ENCODE measurements around the gene ATP8B4.

- no peak for TF ChIP-seq ZFP30 (CRISPR knock-in tag; IDR thresholded peaks at IDR 0.05)
- no peak for TF ChIP-seq SNAI2 (CRISPR knock-in tag; IDR thresholded peaks at IDR 0.05)
- TF ChIP-seq RARB (CRISPR knock-in tag; IDR thresholded peaks at IDR 0.05) = no peak
- TF ChIP-seq ZNF8 (CRISPR knock-in tag; IDR thresholded peaks at IDR 0.05) = no peak
- no peak for TF ChIP-seq BACH2 (CRISPR knock-in tag; IDR thresholded peaks at IDR 0.05; ENCODE audit: borderline replicate concordance)
- TF ChIP-seq ZFP3 (CRISPR knock-in tag; IDR thresholded peaks at IDR 0.05) = no peak
- no peak for TF ChIP-seq ISL1 (CRISPR knock-in tag; IDR thresholded peaks at IDR 0.05)
- no peak for TF ChIP-seq OSR1 (CRISPR knock-in tag; IDR thresholded peaks at IDR 0.05)
- no peak for TF ChIP-seq TOX (CRISPR knock-in tag; IDR thresholded peaks at IDR 0.05; ENCODE audit: borderline replicate concordance)
- TF ChIP-seq CREB5 (CRISPR knock-in tag; IDR thresholded peaks at IDR 0.05; ENCODE audit: low read depth) = no peak
- TF ChIP-seq ESRRG (CRISPR knock-in tag; IDR thresholded peaks at IDR 0.05) = no peak
- no peak for TF ChIP-seq POU6F1 (CRISPR knock-in tag; IDR thresholded peaks at IDR 0.05; ENCODE audit: borderline replicate concordance, low read depth)
Measured at GRCh38 chr15:50075319-50075718, 43.7 kb downstream of the ATP8B4 start.
